ENCODE data around the gene BANK1. TPM values are rescaled to one million over a fixed set of nuclear protein-coding genes. Genes with fewer than 3 reads are reported as not detected.

The BANK1 gene
- total RNA-seq, 4 donors from 2014 or later: 7.3 to 19.9 (median 13.3) TPM

GRCh38 chr4:102064747-102065442, 274.4 kb downstream of the BANK1 start:
- no peak for TF ChIP-seq CTCF (IDR thresholded peaks at IDR 0.05; ENCODE audit: low read depth)

- no peak for TF ChIP-seq CTCF (IDR thresholded peaks at IDR 0.05; ENCODE audit: low read depth)
Measured at GRCh38 chr4:102076622-102077021, 286.1 kb downstream of the BANK1 start.

- no peak for TF ChIP-seq CTCF (IDR thresholded peaks at IDR 0.05; ENCODE audit: low read depth)
Measured at GRCh38 chr4:102080184-102080583, 289.7 kb downstream of the BANK1 start.

GRCh38 chr4:102089850-102090621, 299.5 kb downstream of the BANK1 start:
- no peak for TF ChIP-seq CTCF (IDR thresholded peaks at IDR 0.05; ENCODE audit: low read depth)

- TF ChIP-seq CTCF (IDR thresholded peaks at IDR 0.05; ENCODE audit: low read depth): no peak
Measured at GRCh38 chr4:102091656-102092055, 301.1 kb downstream of the BANK1 start.

- TF ChIP-seq CTCF (IDR thresholded peaks at IDR 0.05; ENCODE audit: low read depth): no peak
Measured at GRCh38 chr4:102094481-102094880, 304.0 kb downstream of the BANK1 start.

- no peak for TF ChIP-seq CTCF (IDR thresholded peaks at IDR 0.05; ENCODE audit: low read depth)
Measured at GRCh38 chr4:102103368-102103767, 312.8 kb downstream of the BANK1 start.
